GM19023 (cell line): ENCODE data around the gene UBL5.

Source experiments
- ATAC-seq: cut with Tn5 transposase; IDR thresholded peaks from one replicate; pipeline ENCODE4 v1.9.1; 2021; ENCODE audit warnings: mild to moderate bottlenecking, moderate library complexity; ENCODE audit not compliant: unreplicated experiment

The UBL5 gene

DNA sequence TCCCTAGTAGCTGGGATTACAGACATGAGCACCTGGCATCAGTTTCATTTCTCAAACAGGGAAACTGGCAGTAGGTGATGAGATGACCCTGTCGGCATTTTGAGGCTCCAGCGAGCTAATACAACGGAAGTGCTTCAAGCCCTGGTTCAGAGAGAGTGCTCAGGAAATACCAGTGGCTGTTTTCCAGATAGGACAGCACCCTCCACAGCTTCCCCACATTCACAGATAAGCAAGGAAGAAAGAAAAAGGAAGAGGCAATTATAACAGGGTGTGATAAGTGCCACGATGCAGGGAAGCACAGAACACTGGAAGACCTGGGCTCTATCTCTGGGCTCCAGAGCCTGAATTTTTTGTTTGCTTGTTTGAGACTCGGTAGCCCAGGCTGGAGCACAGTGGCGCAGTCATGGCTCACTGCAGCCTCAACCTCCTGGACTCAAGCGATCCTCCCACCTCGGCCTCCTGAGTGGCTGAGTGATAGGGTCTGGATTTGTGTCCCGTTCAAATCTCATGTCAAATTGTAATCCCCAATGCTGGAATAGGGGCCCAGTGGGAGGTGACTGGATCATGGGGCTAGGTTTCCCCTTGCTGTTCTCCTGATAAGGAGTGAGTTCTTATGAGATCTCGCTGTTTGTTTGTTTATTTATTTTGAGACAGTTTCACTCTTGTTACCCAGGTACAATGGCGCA, 50.9 kb downstream of the UBL5 start:
- ATAC-seq, result no peak
